NB4 (cell line): ENCODE measurements around the gene ABHD3.
"Not testable (repeated sequence)": the region's sequence is repeated elsewhere in the genome, so short reads cannot be mapped to it uniquely, and the experiment has no call there.

Experiments used
- DNase-seq: peaks from one replicate; pipeline ENCODE4 v3.0.0; 2010; ENCODE audit warnings: low read depth
- H3K4me3 ChIP-seq: one replicate; pipeline ENCODE4 v1.5.1; 2011; ENCODE audit warnings: mild to moderate bottlenecking, low read depth, low read length, moderate library complexity
- MAX ChIP-seq: IDR thresholded peaks from 2 replicates; pipeline ENCODE4 v1.6.1; 2011; ENCODE audit warnings: low read depth, low read length
- MYC ChIP-seq: IDR thresholded peaks from 2 replicates; pipeline ENCODE4 v1.6.1; 2011; ENCODE audit warnings: low read depth, low read length
- POLR2A ChIP-seq: IDR thresholded peaks from 2 replicates; pipeline ENCODE4 v1.6.1; 2011; ENCODE audit warnings: mild to moderate bottlenecking; ENCODE audit not compliant: insufficient read length; ENCODE audit errors: extremely low read depth
- TF ChIP-seq, protein P1 (sequence below): IDR thresholded peaks from one replicate; pipeline ENCODE4 v1.5.1; 2012; ENCODE audit warnings: low read depth, low read length

The ABHD3 gene

DNA sequence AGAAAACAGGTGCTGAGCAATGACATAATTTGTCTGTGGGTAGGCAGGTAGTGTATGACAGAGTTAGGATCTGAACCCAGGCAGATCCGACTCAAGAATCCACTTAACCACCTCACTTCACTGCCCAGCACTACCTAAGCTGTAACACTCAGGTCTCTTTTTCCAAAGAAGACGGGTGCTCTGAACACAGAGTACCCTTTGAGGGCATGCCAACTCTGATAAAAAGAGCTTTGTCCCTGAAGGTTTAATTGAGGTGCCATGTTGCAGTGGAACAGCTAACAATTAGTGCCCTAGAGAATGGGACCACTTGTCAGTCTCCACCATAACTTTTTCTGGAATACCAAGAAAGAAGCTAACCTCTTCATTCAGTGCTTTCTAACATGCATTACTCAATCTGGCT is 11.3 kb downstream of the ABHD3 start:
- H3K4me3 ChIP-seq = no peak overlapping the region
- TF ChIP-seq POLR2A = no peak
- TF ChIP-seq MAX = no peak
- no peak for TF ChIP-seq MYC
- TF ChIP-seq, protein P1, sequence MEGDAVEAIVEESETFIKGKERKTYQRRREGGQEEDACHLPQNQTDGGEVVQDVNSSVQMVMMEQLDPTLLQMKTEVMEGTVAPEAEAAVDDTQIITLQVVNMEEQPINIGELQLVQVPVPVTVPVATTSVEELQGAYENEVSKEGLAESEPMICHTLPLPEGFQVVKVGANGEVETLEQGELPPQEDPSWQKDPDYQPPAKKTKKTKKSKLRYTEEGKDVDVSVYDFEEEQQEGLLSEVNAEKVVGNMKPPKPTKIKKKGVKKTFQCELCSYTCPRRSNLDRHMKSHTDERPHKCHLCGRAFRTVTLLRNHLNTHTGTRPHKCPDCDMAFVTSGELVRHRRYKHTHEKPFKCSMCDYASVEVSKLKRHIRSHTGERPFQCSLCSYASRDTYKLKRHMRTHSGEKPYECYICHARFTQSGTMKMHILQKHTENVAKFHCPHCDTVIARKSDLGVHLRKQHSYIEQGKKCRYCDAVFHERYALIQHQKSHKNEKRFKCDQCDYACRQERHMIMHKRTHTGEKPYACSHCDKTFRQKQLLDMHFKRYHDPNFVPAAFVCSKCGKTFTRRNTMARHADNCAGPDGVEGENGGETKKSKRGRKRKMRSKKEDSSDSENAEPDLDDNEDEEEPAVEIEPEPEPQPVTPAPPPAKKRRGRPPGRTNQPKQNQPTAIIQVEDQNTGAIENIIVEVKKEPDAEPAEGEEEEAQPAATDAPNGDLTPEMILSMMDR = no peak
- no peak for DNase-seq

DNA sequence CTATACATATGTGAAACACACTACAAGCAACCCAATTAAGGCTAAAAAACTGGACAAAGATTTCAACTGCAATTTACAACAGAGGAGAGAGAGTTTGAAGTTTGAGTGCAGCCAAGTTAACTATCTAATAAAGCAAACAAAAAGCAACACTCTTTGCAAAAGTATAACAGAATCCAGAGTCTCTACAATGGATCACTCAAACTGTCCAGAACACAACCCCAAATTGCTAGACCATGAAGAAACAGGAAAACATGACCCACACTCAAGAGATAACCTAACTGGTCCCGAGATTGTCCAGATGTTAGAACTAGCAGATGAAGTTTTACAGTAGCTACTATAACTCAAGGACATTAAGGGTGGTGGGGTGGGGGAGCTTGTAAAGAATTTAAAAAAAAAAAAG is 14.8 kb downstream of the ABHD3 start:
- no peak for DNase-seq
- TF ChIP-seq POLR2A = no peak
- TF ChIP-seq, protein P1 = no peak
- no peak for TF ChIP-seq MYC
- no peak for TF ChIP-seq MAX
- H3K4me3 ChIP-seq = no peak overlapping the region

- no peak overlapping the region for H3K4me3 ChIP-seq
- no peak for DNase-seq
- TF ChIP-seq MYC = no peak
- no peak for TF ChIP-seq POLR2A
- TF ChIP-seq, protein P1 = no peak
- no peak for TF ChIP-seq MAX
Measured at GRCh38 chr18:21686282-21687105, 18.1 kb downstream of the ABHD3 start.

- H3K4me3 ChIP-seq, DNase-seq: not testable (repeated sequence)
Measured at GRCh38 chr18:21685556-21685981, 19.0 kb downstream of the ABHD3 start.

GRCh38 chr18:21684731-21685130 is 19.8 kb downstream of the ABHD3 start:
- TF ChIP-seq POLR2A = no peak
- no peak for TF ChIP-seq MAX
- no peak for TF ChIP-seq MYC
- TF ChIP-seq, protein P1 = no peak
- DNase-seq = no peak
- no peak overlapping the region for H3K4me3 ChIP-seq

GRCh38 chr18:21682371-21683051 is 22.1 kb downstream of the ABHD3 start:
- TF ChIP-seq MAX = no peak
- TF ChIP-seq, protein P1 = no peak
- TF ChIP-seq MYC = no peak
- no peak for TF ChIP-seq POLR2A
- peak; percentile 83 for DNase-seq
- peak overlapping the region; percentile 51 for H3K4me3 ChIP-seq
